ENCODE data around the gene RHOT1.
A peak's percentile ranks its signal among the peaks of the same experiment; 100 is the strongest.

Gene RHOT1

GRCh38 chr17:32120716-32121115, 21.6 kb upstream of the RHOT1 start:
- H3K36me3 Mint-ChIP-seq (ENCODE audit: low read depth), result no peaks in the 10 kb centered on the region
- TF ChIP-seq CTCF (IDR thresholded peaks at IDR 0.05; ENCODE audit: unreplicated experiment in 3 of 3), result no peak
- no peak overlapping the region for H3K4me3 Mint-ChIP-seq

GRCh38 chr17:32123782-32124181, 18.5 kb upstream of the RHOT1 start:
- H3K9me3 Mint-ChIP-seq, result no peaks in the 10 kb centered on the region

More at GRCh38 chr17:32120716-32121115, 21.6 kb upstream of the RHOT1 start:
- peaks cover 7% of the 10 kb centered on the region for H3K27me3 Mint-ChIP-seq (ENCODE audit: low read depth)
- no peaks in the 10 kb centered on the region for H3K9me3 Mint-ChIP-seq
- peaks cover 12% of the 10 kb centered on the region for H3K4me1 Mint-ChIP-seq
- H3K27ac Mint-ChIP-seq, result no peak overlapping the region

GRCh38 chr17:32124985-32125847, 17.1 kb upstream of the RHOT1 start:
- H3K4me1 Mint-ChIP-seq, result peaks cover 19% of the 10 kb centered on the region
- H3K27me3 Mint-ChIP-seq (ENCODE audit: low read depth), result no peaks in the 10 kb centered on the region
- no peaks in the 10 kb centered on the region for H3K9me3 Mint-ChIP-seq
- H3K36me3 Mint-ChIP-seq (ENCODE audit: low read depth), result no peaks in the 10 kb centered on the region
- peak overlapping the region in 2 of 3 experiments; percentile 62 to 66 for H3K27ac Mint-ChIP-seq
- TF ChIP-seq CTCF (IDR thresholded peaks at IDR 0.05; ENCODE audit: unreplicated experiment in 3 of 3), result no peak
- H3K4me3 Mint-ChIP-seq, result peak overlapping the region; percentile 10 to 40 (median 29)

More at GRCh38 chr17:32123782-32124181, 18.5 kb upstream of the RHOT1 start:
- Mint-ChIP-seq H3K4me3 (no peak overlapping the region), H3K27me3 (ENCODE audit: low read depth) (peaks cover 3% of the 10 kb centered on the region), H3K4me1 (peaks cover 19% of the 10 kb centered on the region), H3K27ac (peak overlapping the region; percentile 16 to 49 (median 41)), H3K36me3 (ENCODE audit: low read depth) (no peaks in the 10 kb centered on the region)
- TF ChIP-seq CTCF (IDR thresholded peaks at IDR 0.05; ENCODE audit: unreplicated experiment in 3 of 3), result no peak

- Mint-ChIP-seq H3K4me3 (peak overlapping the region; percentile 10 to 48 (median 46)), H3K27me3 (ENCODE audit: low read depth) (no peaks in the 10 kb centered on the region), H3K27ac (peak overlapping the region in 2 of 3 experiments; percentile 62 to 66), H3K4me1 (peaks cover 19% of the 10 kb centered on the region), H3K36me3 (ENCODE audit: low read depth) (no peaks in the 10 kb centered on the region), H3K9me3 (no peaks in the 10 kb centered on the region)
- TF ChIP-seq CTCF (IDR thresholded peaks at IDR 0.05; ENCODE audit: unreplicated experiment in 3 of 3), result no peak
Observed at GRCh38 chr17:32125848-32126153, 16.5 kb upstream of the RHOT1 start.

GRCh38 chr17:32126325-32126724, 16.0 kb upstream of the RHOT1 start:
- Mint-ChIP-seq H3K36me3 (ENCODE audit: low read depth) (no peaks in the 10 kb centered on the region), H3K4me1 (peaks cover 19% of the 10 kb centered on the region)
- no peak for TF ChIP-seq CTCF (IDR thresholded peaks at IDR 0.05; ENCODE audit: unreplicated experiment in 3 of 3)

GRCh38 chr17:32126746-32127145, 15.6 kb upstream of the RHOT1 start:
- TF ChIP-seq CTCF (IDR thresholded peaks at IDR 0.05; ENCODE audit: unreplicated experiment in 3 of 3), result no peak
- no peaks in the 10 kb centered on the region for H3K9me3 Mint-ChIP-seq
- H3K4me3 Mint-ChIP-seq, result peak overlapping the region; percentile 88 to 90 (median 89)
- H3K4me1 Mint-ChIP-seq, result peaks cover 19% of the 10 kb centered on the region
- H3K27me3 Mint-ChIP-seq (ENCODE audit: low read depth), result no peaks in the 10 kb centered on the region
- H3K36me3 Mint-ChIP-seq (ENCODE audit: low read depth), result peaks cover 4% of the 10 kb centered on the region
- H3K27ac Mint-ChIP-seq, result peak overlapping the region; percentile 77 to 90 (median 85)

More at GRCh38 chr17:32126325-32126724, 16.0 kb upstream of the RHOT1 start:
- peak overlapping the region in 2 of 3 experiments; percentile 8 to 62 for H3K27ac Mint-ChIP-seq
- no peaks in the 10 kb centered on the region for H3K27me3 Mint-ChIP-seq (ENCODE audit: low read depth)
- no peaks in the 10 kb centered on the region for H3K9me3 Mint-ChIP-seq
- H3K4me3 Mint-ChIP-seq, result peak overlapping the region; percentile 34 to 89 (median 55)

All from nephron (organoid).